ENCODE data around the gene SIGLEC11. TPM values are rescaled to one million over a fixed set of nuclear protein-coding genes. Genes with fewer than 3 reads are reported as not detected.

SIGLEC11 gene
- polyA plus RNA-seq, 1 donor from 2014 or later = not detected

DNA sequence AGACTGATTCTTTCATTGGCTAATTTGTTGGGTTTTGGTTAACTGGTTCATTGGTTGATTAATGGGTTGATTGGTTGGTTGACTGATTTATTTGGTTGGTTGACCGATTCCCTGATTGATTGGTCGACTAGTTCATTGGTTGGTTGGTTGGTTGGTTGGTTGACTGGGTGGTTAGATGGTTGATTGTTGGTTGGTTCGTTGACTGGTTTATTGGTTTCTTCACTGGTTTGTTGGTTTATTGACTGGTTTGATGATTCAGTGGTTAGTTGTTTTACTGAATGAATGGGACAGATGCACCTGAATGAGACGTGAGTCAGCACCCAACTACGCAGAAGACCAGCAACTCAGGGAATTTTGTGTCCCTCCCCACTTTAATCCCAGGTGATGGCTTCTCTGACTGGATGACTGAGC is 28.9 kb downstream of the SIGLEC11 start:
- Histone ChIP-seq H3K36me3 (ENCODE audit: insufficient read depth, low read length) (no peaks in the 10 kb centered on the region), H3K4me3 (ENCODE audit: low read length) (no peak overlapping the region), H3K27ac (ENCODE audit: low read length) (no peak overlapping the region), H3K79me2 (replicated peaks; ENCODE audit: insufficient read depth, low read length) (peaks cover 20% of the 10 kb centered on the region), H3K9me3 (ENCODE audit: low read length) (no peaks in the 10 kb centered on the region), H2AFZ (ENCODE audit: low read depth, low read length) (no peak overlapping the region), H3K9me2 (ENCODE audit: insufficient read depth, low read length) (no peaks in the 10 kb centered on the region), H3K9ac (ENCODE audit: low read length) (no peak overlapping the region), H3F3A (ENCODE audit: insufficient read depth, low read length, poor library complexity, severe bottlenecking) (no peaks in the 10 kb centered on the region), H4K20me1 (ENCODE audit: insufficient read depth) (no peaks in the 10 kb centered on the region), H3K4me2 (ENCODE audit: low read length) (no peak overlapping the region), H3K27me3 (ENCODE audit: insufficient read depth, low read depth, low read length) (no peaks in the 10 kb centered on the region)
- TF ChIP-seq POLR2AphosphoS5 (IDR thresholded peaks at IDR 0.05) (no peak), MXI1 (conservative IDR thresholded peaks at IDR 0.05; ENCODE audit: poor library complexity, severe bottlenecking) (no peak), SMC3 (conservative IDR thresholded peaks at IDR 0.05; ENCODE audit: poor library complexity) (no peak), EP300 (conservative IDR thresholded peaks at IDR 0.05; ENCODE audit: poor library complexity, severe bottlenecking) (no peak), RAD21 (conservative IDR thresholded peaks at IDR 0.05) (no peak), EZH2 (IDR thresholded peaks at IDR 0.05; ENCODE audit: borderline replicate concordance, insufficient read depth, low read length, poor library complexity, severe bottlenecking) (no peak), TAF1 (IDR thresholded peaks at IDR 0.05; ENCODE audit: low read depth) (no peak)
- TF ChIP-seq, protein P1, sequence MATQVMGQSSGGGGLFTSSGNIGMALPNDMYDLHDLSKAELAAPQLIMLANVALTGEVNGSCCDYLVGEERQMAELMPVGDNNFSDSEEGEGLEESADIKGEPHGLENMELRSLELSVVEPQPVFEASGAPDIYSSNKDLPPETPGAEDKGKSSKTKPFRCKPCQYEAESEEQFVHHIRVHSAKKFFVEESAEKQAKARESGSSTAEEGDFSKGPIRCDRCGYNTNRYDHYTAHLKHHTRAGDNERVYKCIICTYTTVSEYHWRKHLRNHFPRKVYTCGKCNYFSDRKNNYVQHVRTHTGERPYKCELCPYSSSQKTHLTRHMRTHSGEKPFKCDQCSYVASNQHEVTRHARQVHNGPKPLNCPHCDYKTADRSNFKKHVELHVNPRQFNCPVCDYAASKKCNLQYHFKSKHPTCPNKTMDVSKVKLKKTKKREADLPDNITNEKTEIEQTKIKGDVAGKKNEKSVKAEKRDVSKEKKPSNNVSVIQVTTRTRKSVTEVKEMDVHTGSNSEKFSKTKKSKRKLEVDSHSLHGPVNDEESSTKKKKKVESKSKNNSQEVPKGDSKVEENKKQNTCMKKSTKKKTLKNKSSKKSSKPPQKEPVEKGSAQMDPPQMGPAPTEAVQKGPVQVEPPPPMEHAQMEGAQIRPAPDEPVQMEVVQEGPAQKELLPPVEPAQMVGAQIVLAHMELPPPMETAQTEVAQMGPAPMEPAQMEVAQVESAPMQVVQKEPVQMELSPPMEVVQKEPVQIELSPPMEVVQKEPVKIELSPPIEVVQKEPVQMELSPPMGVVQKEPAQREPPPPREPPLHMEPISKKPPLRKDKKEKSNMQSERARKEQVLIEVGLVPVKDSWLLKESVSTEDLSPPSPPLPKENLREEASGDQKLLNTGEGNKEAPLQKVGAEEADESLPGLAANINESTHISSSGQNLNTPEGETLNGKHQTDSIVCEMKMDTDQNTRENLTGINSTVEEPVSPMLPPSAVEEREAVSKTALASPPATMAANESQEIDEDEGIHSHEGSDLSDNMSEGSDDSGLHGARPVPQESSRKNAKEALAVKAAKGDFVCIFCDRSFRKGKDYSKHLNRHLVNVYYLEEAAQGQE (IDR thresholded peaks at IDR 0.05; ENCODE audit: borderline replicate concordance) = no peak
- TF ChIP-seq, protein P2, sequence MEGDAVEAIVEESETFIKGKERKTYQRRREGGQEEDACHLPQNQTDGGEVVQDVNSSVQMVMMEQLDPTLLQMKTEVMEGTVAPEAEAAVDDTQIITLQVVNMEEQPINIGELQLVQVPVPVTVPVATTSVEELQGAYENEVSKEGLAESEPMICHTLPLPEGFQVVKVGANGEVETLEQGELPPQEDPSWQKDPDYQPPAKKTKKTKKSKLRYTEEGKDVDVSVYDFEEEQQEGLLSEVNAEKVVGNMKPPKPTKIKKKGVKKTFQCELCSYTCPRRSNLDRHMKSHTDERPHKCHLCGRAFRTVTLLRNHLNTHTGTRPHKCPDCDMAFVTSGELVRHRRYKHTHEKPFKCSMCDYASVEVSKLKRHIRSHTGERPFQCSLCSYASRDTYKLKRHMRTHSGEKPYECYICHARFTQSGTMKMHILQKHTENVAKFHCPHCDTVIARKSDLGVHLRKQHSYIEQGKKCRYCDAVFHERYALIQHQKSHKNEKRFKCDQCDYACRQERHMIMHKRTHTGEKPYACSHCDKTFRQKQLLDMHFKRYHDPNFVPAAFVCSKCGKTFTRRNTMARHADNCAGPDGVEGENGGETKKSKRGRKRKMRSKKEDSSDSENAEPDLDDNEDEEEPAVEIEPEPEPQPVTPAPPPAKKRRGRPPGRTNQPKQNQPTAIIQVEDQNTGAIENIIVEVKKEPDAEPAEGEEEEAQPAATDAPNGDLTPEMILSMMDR (IDR thresholded peaks at IDR 0.05; ENCODE audit: poor library complexity, severe bottlenecking) = no peak

DNA sequence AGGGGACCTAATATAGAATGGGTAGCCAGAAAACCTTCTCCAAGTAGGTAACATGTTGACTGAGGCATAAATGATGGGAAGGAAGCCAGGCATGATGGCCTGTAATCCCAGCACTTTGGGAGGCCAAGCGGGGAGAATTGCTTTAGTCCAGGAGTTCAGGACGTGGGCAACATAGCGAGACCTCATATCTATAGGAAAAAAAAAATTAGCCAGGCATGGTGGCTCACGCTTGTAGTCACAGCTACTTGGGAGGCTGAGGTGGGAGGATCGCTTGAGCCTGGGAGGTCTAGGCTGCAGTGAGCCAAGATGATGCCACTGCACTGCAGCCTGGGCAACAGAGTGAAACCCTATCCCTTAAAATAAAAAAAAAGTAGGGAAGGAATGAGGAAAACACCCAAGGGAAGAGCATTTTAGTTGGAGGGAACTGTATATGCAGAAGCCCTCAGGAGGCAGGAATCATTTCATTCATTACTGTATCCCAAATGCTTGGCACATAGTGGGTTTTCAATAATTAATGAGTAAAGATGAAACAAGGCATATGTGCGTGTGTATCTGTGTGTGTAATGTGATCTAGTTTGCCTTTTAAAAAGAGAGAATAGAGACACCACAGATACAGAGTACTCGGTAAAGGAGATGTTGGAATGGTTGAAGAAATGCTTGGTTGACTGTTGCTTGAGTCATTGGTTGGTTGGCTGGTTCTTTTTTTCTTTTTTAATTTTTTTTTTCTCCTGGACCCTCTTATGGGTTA is 29.5 kb downstream of the SIGLEC11 start:
- Histone ChIP-seq H3K9me3 (ENCODE audit: low read length) (no peaks in the 10 kb centered on the region), H3K27ac (ENCODE audit: low read length) (no peak overlapping the region), H3K27me3 (ENCODE audit: insufficient read depth, low read depth, low read length) (no peaks in the 10 kb centered on the region), H3K4me3 (ENCODE audit: low read length) (no peak overlapping the region), H2AFZ (ENCODE audit: low read depth, low read length) (no peak overlapping the region), H3K4me2 (ENCODE audit: low read length) (no peak overlapping the region), H3K79me2 (replicated peaks; ENCODE audit: insufficient read depth, low read length) (peaks cover 25% of the 10 kb centered on the region), H3K9ac (ENCODE audit: low read length) (no peak overlapping the region), H3K9me2 (ENCODE audit: insufficient read depth, low read length) (no peaks in the 10 kb centered on the region), H3F3A (ENCODE audit: insufficient read depth, low read length, poor library complexity, severe bottlenecking) (no peaks in the 10 kb centered on the region), H3K36me3 (ENCODE audit: insufficient read depth, low read length) (no peaks in the 10 kb centered on the region), H4K20me1 (ENCODE audit: insufficient read depth) (no peaks in the 10 kb centered on the region)
- no peak for TF ChIP-seq EZH2 (IDR thresholded peaks at IDR 0.05; ENCODE audit: borderline replicate concordance, insufficient read depth, low read length, poor library complexity, severe bottlenecking)
- no peak for TF ChIP-seq POLR2AphosphoS5 (IDR thresholded peaks at IDR 0.05)
- no peak for TF ChIP-seq SMC3 (conservative IDR thresholded peaks at IDR 0.05; ENCODE audit: poor library complexity)
- no peak for TF ChIP-seq MXI1 (conservative IDR thresholded peaks at IDR 0.05; ENCODE audit: poor library complexity, severe bottlenecking)
- TF ChIP-seq, protein P1 (IDR thresholded peaks at IDR 0.05; ENCODE audit: borderline replicate concordance) = no peak
- no peak for TF ChIP-seq RAD21 (conservative IDR thresholded peaks at IDR 0.05)
- TF ChIP-seq, protein P2 (IDR thresholded peaks at IDR 0.05; ENCODE audit: poor library complexity, severe bottlenecking) = no peak
- TF ChIP-seq TAF1 (IDR thresholded peaks at IDR 0.05; ENCODE audit: low read depth) = no peak
- no peak for TF ChIP-seq EP300 (conservative IDR thresholded peaks at IDR 0.05; ENCODE audit: poor library complexity, severe bottlenecking)

Measured in neural cell (in vitro differentiated cells).